ENCODE data around the gene MYH6. TPM values are rescaled to one million over a fixed set of nuclear protein-coding genes. Genes with fewer than 3 reads are reported as not detected.
"Not testable (repeated sequence)": the region's sequence is repeated elsewhere in the genome, so short reads cannot be mapped to it uniquely, and the experiment has no call there.

MYH6 gene
- total RNA-seq, 4 donors from 2014 or later = not detected

DNA sequence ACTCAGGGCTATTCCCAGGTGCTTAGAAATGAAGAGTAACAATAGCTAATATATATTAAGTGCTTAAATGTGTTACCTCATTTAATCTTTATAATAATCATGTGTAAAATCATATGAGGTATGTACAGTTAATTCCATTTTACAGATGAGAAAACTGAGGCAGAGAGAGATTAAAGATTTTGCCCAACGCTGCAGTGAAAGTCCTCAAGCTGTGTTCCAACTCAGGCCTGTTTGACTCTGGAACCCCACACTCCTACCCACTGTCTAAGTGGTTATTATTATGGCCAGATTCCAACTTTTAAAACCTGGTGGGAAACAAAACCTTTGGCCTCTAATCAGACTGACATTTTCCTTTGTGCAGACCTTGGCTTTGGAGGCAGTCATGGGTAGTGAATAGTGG, 21.1 kb downstream of the MYH6 start:
- TF ChIP-seq POLR2A (IDR thresholded peaks at IDR 0.05) = no peak
- TF ChIP-seq, protein P1, sequence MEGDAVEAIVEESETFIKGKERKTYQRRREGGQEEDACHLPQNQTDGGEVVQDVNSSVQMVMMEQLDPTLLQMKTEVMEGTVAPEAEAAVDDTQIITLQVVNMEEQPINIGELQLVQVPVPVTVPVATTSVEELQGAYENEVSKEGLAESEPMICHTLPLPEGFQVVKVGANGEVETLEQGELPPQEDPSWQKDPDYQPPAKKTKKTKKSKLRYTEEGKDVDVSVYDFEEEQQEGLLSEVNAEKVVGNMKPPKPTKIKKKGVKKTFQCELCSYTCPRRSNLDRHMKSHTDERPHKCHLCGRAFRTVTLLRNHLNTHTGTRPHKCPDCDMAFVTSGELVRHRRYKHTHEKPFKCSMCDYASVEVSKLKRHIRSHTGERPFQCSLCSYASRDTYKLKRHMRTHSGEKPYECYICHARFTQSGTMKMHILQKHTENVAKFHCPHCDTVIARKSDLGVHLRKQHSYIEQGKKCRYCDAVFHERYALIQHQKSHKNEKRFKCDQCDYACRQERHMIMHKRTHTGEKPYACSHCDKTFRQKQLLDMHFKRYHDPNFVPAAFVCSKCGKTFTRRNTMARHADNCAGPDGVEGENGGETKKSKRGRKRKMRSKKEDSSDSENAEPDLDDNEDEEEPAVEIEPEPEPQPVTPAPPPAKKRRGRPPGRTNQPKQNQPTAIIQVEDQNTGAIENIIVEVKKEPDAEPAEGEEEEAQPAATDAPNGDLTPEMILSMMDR (IDR thresholded peaks at IDR 0.05) = no peak
- H3K36me3 ChIP-seq = no peaks in the 10 kb centered on the region
- no peak overlapping the region for H3K4me3 ChIP-seq
- no peak for DNase-seq
- no peaks in the 10 kb centered on the region for H3K4me1 ChIP-seq
- H3K9me3 ChIP-seq = no peaks in the 10 kb centered on the region
- H3K27me3 ChIP-seq = peaks cover 0 to 20% (median 0%) of the 10 kb centered on the region in 4 donors
- 82 to 86% methylated on average over 1 of the region's 1 CpG for WGBS, 2 donors
- intact Hi-C loops (cut with DNase I) = no loop called here
- H3K27ac ChIP-seq = no peak overlapping the region

DNA sequence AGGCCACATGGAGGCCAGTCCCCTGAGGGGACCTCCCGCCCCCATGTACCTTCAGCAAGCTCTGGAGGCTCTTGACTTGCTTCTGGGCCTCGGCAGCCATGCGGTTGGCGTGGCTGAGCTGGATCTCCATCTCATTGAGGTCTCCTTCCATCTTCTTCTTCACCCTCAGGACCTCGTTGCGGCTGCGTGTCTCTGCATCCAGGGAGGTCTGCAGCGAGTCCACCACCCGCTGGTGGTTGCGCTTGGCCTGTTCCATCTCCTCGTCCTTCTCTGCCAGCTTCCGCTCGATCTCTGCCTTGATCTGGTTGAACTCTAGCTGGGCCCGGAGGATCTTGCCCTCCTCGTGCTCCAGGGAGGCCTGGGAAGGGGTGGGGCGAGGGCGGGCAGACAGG, 21.8 kb downstream of the MYH6 start:
- H3K27ac ChIP-seq; H3K36me3 ChIP-seq; DNase-seq; intact Hi-C loops (cut with DNase I); H3K4me3 ChIP-seq; H3K9me3 ChIP-seq; H3K4me1 ChIP-seq: not testable (repeated sequence)
- WGBS, 2 donors = 86 to 93% methylated on average over 3 to 12 of the region's 17 CpGs
- H3K27me3 ChIP-seq = peaks cover 0 to 26% (median 0%) of the 10 kb centered on the region in 4 donors

DNA sequence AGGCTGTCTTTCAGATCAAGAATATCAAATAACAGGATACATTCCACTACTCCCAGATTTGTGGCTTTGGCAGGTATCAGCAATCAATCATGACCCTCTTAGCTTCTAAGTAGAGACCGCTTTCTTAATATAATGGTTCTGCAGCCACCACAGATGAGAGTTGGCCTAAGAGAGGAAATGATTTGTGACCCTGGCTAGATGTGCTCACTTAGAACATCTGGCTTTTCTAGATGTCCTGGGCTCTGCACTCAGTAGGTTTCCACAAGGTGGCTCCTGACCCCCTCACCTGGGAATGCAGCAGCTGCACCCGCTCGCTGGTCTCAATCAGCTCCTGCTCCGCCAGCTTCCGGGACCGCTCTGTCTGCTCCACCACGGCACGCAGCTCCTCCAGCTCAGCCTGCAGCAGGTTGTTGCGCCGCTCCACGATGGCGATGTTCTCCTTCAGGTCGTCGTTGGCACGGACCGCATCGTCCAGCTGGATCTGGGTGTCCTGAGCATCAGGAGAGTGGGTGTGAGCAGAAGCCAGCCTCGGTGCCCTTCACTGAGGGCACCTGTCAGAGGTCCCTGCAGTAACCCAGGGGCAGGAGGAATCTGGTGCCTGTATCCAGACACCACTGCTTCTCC, 22.3 kb downstream of the MYH6 start:
- Histone ChIP-seq H3K9me3 (no peaks in the 10 kb centered on the region), H3K27ac (no peak overlapping the region), H3K36me3 (no peaks in the 10 kb centered on the region), H3K4me1 (no peaks in the 10 kb centered on the region), H3K4me3 (no peak overlapping the region), H3K27me3 (peaks cover 0 to 27% (median 0%) of the 10 kb centered on the region in 4 donors)
- TF ChIP-seq, protein P1 (IDR thresholded peaks at IDR 0.05) = no peak
- no peak for TF ChIP-seq POLR2A (IDR thresholded peaks at IDR 0.05)
- 80 to 81% methylated on average over 2 to 8 of the region's 18 CpGs for WGBS, 2 donors
- intact Hi-C loops (cut with DNase I) = no loop called here
- no peak for DNase-seq

DNA sequence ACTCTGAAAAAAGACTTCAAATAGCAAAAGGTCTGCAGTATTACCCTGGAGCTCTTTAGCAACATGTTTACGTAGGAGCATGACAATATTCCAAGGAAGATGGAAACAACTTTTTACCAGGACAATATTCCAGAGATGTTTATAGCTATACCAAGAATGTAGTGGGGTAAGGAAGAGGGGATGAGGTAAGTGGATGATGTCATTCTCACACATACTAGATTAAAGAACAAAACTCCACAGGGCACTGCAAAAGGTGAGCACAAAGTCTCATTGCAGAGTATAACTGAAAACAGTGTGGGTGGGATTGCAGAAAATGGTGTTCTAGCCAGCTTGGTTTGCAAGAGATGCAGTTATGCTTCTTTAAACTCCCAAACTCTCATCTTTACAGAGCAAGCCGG, 22.8 kb downstream of the MYH6 start:
- peaks cover 0 to 2% (median 0%) of the 10 kb centered on the region in 3 donors for H3K4me1 ChIP-seq
- peaks cover 0 to 30% (median 0%) of the 10 kb centered on the region in 4 donors for H3K27me3 ChIP-seq
- no peaks in the 10 kb centered on the region for H3K9me3 ChIP-seq
- TF ChIP-seq, protein P1 (IDR thresholded peaks at IDR 0.05) = no peak
- no peak for TF ChIP-seq POLR2A (IDR thresholded peaks at IDR 0.05)
- WGBS, 2 donors = 76 to 82% methylated on average over 2 of the region's 2 CpGs
- no peak for DNase-seq
- intact Hi-C loops (cut with DNase I) = no loop called here
- no peaks in the 10 kb centered on the region for H3K36me3 ChIP-seq
- H3K4me3 ChIP-seq = no peak overlapping the region
- H3K27ac ChIP-seq = no peak overlapping the region

DNA sequence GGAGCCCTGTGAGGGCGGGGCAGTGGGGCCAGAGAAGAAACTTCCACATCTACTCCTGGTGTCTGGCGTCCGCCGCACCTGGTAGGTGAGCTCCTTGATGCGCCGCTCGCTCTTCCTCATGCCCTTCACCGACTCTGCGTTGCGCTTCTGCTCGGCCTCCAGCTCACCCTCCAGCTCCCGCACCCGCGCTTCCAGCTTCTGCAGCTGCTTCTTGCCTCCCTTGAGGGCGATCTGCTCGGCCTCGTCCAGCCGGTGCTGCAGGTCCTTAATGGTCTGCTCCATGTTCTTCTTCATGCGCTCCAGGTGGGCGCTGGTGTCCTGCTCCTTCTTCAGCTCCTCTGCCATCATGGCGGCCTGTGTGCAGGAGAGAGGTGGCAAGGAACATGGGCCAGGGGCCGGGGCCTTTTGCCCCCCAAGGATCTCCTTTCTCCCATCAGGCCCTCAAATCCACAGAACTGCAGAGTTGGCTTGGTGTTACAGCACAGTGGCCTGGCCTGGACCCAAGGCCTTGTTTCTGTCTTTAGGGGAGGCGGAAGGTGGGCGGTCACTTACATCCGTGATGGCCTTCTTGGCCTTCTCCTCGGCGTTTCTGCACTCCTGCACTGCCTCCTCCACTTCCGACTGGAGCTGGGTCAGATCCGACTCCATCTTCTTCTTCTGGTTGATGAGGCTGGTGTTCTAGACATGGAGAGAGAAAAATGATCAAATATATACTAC, 23.6 kb downstream of the MYH6 start:
- Histone ChIP-seq H3K9me3 (no peaks in the 10 kb centered on the region), H3K4me1 (peaks cover 0 to 9% (median 0%) of the 10 kb centered on the region in 3 donors), H3K36me3 (no peaks in the 10 kb centered on the region), H3K27me3 (peaks cover 0 to 37% (median 0%) of the 10 kb centered on the region in 4 donors), H3K27ac (no peak overlapping the region), H3K4me3 (no peak overlapping the region)
- intact Hi-C loops (cut with DNase I) = no loop called here
- WGBS, 2 donors = 79 to 83% methylated on average over 25 to 26 of the region's 29 CpGs
- no peak for TF ChIP-seq POLR2A (IDR thresholded peaks at IDR 0.05)
- TF ChIP-seq, protein P1 (IDR thresholded peaks at IDR 0.05) = no peak
- no peak for DNase-seq

All from esophagus squamous epithelium (tissue), 5 donors.